Middle frontal gyrus (tissue), 1 donor: ENCODE results near the gene RPS3.
"Not testable (repeated sequence)": the region's sequence is repeated elsewhere in the genome, so short reads cannot be mapped to it uniquely, and the experiment has no call there.

Experiments
- DNase-seq: peaks from one replicate; pipeline ENCODE4 v3.0.0-alpha.2; 2015; ENCODE audit warnings: low spot score; ENCODE audit errors: extremely low spot score

Gene RPS3

DNA sequence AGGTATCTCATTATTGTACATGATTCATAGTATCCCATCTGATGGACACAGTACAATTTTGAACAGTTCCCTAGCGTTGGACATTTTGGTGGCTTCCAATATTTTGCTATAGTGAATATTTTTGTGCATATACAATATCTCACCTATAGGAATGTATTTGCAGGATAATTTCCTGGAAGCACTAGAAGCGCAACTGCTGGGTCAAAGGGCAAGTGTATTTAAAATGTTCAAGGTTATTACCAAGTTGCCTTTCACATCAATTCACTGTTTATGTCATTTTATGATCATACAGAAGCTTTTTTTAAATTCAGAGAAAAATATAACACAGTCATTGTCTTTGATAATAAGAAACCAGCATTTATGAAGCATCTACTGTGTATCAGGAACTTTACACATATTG lies 19.1 kb upstream of the RPS3 start:
- DNase-seq = no peak

DNA sequence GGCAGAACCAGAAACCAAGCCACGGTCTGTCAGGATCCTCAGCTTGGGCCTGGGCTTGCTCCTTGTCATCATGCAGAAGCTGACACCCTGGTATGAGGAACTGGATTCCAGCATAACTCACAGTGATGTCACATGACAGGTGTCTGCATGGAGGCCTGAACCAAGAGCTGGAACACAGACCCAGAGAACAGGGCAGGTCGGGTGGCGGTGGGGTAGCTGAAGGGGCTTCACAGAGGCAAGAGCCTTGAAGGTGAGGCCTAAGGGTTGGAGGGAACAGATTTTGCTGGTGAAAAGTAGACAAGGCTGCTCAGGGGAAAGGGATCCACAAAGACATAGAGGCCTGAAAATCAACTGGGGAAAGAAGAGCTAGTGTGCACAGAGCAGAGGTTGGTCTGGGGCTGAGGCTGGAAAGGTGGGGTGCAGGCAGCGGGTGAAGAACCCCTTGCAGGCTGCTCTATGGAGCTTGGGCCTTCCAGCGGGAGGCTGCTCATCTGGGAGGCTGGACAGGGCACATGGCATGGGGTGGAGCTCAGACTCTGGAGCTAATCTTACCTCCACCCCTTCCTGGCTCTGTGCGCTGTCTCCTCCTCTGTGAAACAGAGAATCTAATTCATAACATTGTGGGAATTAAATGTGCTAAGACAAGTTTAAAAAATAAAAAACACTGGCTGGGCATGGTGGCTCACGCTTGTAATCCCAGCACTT lies 18.4 kb upstream of the RPS3 start:
- no peak for DNase-seq

DNA sequence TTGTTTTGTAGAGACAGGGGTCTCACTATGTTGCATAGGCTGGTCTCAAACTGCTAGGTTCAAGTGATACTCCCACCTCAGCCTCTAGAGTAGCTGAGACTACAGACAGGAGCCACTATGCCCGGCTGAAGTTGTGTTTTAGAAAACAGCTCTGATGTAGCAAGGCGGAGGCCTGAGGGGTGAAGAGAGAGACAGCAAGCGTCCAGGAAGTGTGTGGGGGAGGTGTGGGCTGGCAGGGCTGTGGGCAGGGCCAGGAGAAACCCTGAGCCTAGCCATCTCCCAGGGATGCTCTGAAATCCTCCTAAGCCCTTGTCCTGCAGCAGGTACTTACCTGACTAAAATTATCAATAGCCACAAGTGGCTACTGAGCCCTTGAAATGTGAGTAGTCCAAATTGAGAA lies 16.1 kb upstream of the RPS3 start:
- DNase-seq = no peak

DNA sequence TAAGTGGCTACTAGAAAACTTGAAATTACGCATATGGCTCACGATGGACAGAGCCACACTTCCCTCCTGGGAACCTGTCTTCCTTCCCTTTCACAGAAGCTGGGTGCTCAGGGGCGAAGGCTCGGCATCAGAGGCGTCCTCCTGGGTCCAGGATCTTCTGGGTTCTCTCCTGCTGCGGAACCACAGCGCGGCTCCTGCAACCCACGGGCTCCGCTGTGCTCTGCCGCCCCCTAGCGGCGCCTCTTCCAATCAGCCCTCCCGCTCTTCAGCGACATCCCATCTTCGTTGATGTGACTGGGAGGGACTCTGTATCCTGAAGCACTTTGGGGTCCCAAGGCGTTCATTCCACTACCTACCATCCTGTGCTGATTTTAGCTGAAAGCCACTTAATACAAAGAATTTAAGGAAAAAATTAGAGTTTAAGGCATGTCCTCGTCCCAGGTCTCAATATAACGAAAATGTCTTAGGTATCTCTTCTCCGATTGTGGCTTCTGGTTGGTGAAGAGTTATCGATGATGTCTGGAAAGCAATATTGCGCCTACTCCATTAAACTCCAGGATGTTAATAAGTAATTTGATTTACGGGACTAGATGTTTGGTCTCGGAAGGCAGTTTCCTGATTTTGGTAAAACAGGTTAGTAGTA lies 14.8 kb upstream of the RPS3 start:
- DNase-seq = peak; percentile 77

DNA sequence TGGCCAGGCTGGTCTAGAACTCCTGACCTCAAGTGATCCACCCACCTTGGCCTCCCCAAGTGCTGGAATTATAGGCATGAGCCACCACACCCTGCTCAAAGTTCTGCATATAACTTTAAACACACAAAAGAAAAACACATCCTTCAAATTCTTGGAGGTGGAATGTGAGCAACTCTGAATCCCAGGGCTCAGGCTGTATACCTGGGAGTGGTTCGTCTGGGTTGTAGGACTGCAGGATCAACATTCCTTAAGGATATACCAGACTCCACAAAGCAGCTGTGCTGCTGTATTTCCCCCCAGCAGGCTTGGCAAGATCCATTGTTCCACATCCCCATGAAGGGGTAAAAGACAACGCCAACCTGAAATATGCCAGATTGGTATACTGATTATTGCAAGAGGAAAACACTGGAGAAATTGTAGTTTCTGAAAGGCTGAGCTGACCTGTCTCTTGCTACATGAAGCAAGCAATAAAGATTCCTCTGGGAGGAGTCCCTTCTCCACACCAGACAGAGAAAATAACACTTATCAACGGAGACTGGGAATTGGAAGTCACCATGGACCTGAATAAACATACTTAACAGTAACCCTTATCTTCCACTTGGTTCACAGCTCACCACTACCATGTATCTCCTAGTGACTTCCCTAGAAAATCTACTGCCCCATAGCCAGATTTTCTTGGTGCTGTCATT lies 12.2 kb upstream of the RPS3 start:
- no peak for DNase-seq

DNA sequence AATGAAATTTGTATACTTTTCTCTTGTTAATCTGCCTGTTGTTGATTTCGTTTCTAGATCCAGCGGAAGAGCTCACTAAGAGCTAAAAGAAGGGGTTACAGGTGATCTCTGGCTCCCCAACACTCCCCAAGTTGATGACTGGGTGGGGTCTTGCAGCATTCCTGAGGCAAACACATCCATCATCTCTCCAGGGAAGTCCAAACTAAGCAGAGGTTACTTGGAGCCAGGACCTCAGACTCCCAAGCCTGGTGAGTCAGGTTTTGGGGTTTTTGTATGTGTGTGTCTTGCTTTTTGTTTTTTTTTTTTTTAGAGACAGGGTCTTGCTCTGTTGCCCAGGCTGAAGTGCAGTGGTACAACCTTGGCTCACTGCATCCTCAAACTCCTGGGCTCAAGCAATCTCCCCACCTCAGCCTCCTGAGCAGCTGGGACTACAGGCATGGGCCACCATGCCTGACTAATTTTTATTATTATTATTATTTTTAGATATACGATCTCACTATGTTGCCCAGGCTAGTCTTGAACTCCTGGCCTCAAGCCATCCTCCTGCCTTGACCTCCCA lies 11.5 kb upstream of the RPS3 start:
- no peak for DNase-seq

DNA sequence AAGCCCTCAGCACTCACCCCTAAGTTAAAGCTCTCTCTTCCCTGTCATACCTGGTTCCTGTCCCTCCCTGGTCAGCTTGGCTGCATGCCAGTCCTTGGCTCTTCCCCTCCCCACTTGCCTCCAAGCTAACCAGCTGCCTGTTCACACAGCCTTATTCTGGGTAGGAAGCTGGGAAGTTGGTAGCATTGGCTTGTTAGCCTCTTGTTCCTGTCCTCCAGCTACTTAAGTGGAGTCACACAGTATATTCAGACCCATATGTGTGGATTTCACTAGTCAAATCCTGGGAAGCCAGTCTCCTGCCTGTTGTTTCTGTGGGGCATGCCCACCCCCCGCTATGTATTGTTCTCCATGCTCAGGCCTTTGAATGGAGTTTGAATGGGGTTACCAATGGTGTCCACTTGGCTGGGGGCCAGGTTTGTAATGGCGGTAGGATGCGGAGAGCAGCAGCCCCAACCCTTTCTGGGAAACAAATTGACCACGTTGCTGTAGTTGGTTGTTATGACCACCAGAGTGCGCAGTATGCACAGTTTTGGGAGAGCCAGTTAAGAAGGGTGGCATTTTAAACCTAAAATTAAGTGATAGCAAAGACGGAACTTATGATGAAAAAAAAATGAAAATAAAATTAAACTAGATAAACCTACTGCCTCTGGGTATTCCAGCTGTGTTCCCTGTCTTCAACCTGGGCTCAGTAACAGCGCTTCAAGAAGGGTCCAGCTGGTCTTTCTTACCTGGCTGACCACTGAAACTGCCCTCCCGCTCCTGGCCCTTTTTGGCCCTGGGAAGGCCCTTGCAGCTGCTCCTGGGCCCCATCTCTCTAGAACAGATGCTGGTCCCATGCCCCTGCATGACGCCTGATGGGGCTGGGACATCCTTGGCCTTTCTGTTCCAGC lies 10.7 kb upstream of the RPS3 start:
- DNase-seq = peak; percentile 78

DNA sequence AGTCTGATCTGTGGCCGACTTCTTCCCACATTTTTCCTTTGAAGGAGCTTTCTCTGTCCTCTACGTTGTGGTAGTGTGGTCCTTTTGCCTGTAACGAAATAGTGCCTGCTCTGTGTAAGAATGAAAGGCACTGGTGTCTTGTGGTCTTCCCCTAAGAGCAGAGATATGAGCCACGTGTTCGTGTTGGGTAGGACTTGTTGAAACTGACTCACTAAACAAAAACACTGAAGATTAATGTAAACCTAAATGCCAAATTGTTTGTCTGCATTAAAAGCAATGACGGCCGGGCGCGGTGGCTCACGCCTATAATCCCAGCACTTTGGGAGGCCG lies 10.1 kb upstream of the RPS3 start:
- no peak for DNase-seq

DNA sequence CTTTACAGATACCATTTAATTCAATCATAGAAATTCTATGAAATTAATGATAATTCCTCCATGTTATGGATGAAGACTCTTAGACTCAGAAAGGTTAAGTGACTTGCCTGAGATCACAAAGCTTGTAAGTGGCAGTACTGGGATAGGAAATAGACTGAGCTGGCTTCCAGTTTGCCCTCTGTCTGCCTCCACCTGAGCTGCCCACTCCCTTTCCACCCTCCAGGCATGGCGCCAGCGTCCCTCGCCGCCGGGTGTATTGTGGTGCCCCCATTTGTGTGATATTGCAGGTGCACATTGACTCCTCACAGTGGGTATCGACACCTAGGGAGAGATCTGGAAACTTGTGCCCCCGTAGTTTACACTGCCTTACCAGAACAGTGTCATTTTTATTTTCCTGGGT lies 9.4 kb upstream of the RPS3 start:
- no peak for DNase-seq

DNA sequence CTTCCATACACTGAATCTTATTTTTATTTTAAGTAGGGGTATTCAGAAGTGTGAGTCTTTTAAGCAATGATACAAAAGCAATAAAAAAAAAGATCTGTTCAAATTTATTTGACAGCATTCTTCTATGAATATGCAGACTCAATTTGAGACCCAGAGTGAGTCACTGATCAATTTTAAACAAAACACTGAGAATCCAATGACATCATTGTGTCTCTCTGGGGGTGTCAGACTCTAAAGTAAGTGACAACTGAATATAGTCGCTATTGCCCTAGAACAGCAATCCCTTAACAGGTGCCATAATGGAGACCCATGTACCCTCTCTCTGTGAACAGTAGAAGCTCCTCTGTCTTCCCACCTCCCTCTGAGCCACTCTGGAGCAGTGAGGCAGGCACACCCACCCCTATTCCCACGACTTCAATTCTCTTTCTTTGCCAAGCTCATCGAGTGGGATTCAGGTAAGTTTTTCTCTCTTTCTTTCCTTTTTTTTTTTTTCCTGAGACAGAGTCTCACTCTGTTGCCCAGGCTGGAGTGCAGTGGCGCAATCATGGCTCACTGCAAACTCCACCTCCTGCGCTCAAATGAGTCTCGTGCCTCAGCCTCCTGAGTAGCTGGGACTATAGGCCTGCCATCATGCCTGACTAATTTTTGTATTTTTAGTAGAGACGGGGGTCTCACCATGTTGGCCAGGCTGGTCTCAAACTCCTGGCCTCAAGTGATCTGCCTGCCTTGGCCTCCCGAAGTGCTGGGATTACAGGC lies 5.1 kb upstream of the RPS3 start:
- no peak for DNase-seq

DNA sequence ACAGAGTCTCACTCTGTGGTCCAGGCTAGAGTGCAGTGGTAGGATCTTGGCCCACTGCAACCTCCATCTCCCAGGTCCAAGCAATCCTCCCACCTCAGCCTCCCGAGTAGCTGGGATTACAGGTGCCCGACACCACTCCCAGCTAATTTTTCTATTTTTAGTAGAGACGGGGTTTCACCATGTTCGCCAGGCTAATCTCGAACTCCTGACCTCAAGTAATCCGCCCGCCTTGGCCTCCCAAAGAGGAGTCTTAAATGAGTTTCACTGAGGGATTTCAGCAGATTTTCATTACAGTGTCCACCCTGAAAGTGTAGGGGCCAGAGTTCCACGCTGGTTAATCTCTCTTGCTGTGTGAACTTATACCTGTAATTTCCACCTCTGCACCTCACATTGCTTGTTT lies 412 bp upstream of the RPS3 start:
- no peak for DNase-seq

DNA sequence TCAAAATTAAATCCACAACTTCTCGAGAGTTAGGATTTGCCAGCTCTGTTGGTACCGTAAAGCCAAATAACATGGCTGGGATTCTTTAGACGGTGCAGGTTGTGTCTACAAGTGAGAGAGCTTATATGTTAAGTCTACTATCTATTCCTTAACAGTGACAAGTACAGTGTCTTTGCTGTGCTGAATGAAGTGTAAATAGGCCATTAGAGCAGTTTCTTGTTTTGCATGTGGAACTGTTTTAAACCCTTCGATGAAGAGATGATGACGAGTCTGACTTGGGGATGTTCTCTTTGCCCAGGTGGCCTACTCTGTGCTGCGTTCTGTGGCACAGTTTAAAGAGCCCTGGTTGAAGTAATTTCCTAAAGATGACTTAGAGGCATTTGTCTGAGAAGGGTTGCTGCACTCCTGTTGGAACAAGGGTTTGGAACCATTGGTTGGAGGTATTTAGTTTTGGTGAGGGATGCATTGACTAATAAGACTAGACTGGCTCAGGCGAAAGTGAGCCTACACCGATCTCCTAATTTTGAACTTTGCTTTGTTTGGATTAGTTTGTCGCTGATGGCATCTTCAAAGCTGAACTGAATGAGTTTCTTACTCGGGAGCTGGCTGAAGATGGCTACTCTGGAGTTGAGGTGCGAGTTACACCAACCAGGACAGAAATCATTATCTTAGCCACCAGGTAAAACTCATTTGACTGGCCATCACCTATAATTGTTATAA lies 988 bp downstream of the RPS3 start:
- no peak for DNase-seq

DNA sequence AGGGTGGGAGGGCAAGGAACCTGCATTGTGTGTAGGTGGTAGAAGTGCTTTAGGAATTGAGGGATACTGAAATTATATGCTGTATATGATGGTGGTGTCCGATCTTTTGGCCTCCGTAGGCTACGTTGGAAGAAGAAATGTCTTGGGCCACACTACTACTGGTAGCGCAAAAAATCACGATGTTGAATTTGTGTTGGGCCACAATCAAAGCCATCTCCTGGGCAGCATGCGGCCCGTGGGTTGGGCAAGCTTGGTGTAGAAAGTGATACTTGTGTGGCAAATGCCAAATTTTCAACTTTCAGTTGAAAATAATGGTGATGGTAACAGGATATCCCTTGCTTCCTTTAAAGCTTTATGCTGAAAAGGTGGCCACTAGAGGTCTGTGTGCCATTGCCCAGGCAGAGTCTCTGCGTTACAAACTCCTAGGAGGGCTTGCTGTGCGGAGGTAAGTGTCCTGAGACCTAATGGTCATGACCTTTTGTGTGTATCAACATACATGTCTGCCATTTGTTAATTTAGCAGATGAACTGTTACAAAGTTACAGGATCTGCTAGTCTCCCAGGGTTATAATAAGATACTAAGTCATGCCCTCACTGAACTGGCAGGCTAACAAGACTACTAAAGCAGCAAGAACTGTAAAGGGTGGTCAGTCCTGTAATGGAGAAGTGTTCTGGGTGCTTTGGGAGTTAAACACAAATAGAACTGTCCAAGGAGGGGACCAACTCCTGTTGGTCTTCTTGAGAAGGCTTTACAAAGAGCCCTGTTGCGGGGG lies 2.9 kb downstream of the RPS3 start:
- DNase-seq = no peak

DNA sequence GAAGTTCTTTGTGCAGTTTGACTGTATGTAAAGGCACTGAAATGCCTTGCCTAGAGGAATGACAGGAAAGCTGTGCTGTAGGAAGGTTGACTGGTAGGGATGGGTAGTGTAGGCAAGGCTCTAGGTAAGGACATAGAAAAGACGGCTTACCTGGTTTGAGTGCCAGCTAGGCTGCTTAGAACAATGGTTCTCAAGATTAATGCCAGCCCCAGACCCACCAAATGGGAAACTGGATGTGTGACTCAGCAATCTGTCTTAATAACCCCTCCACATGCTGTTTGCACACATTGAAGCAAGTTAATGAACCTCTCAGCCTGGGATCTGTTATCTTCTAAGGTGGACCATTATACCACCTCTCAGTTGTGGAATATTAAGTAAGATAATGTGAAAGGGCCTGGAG lies 3.7 kb downstream of the RPS3 start:
- DNase-seq = no peak

DNA sequence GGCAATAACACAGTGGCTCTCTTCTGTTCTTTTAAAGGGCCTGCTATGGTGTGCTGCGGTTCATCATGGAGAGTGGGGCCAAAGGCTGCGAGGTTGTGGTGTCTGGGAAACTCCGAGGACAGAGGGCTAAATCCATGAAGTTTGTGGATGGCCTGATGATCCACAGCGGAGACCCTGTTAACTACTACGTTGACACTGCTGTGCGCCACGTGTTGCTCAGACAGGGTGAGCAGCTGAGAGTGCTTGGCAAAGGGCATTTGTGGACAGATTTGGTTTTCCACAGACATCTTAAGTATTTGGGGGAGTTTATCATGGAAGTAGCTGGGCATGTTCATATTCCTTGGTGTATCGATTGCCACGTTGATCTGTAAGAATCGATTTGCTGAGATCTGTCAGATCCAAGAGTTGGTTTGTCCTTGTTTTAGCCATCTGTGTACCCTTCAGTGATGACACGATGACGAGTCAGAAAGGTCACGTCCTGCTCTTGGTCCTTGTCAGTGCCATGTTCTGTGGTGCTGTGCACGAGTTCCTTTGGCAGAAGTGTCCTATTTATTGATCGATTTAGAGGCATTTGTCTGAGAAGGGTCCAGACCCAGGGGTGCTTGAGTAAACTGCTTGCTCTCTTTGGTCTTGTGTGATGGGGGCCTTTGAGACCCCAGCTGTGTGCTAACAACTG lies 4.8 kb downstream of the RPS3 start:
- DNase-seq = no peak

DNA sequence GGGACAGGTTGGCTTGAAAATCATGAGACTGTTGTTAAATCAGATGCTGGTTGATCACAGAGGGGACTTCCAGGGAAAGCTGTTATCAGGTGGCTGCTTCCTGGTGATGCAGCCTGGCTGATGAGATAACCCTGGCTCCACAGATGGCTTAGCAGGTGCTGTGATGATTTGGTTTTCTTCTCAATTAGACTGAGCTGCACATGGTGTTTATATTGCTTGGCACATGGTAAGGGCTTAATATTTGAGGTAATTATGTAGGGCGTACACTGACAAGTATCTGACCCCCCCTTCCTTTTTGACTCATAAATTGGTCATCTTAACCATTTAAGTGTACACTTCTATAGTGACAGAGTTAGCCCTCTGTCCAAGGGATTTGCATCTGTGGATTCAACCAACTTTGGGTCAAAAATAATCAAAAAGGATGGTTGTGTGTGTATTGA lies 7.0 kb downstream of the RPS3 start:
- DNase-seq = no peak

DNA sequence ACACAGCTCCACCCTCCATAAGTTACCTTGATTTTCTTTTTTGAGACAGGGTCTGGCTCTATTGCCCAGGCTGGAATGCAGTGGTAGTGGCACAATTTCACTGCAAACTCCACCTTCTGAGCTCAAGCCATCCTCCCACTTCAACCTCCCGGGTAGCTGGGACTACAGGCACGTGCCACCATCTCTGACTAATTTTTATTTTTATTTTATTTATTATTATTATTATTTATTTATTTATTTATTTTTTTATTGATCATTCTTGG lies 9.6 kb downstream of the RPS3 start:
- DNase-seq = no peak

DNA sequence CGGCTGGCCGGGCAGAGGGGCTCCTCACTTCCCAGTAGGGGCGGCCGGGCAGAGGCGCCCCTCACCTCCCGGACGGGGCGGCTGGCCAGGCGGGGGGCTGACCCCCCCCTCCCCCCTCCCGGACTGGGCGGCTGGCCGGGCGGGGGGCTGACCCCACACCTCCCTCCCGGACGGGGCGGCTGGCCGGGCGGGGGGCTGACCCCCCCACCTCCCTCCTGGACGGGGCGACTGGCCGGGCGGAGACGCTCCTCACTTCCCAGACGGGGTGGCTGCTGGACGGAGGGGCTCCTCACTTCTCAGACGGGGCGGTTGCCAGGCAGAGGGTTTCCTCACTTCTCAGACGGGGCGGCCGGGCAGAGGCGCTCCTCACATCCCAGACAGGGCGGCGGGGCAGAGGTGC lies 10.7 kb downstream of the RPS3 start:
- not testable (repeated sequence) for DNase-seq

DNA sequence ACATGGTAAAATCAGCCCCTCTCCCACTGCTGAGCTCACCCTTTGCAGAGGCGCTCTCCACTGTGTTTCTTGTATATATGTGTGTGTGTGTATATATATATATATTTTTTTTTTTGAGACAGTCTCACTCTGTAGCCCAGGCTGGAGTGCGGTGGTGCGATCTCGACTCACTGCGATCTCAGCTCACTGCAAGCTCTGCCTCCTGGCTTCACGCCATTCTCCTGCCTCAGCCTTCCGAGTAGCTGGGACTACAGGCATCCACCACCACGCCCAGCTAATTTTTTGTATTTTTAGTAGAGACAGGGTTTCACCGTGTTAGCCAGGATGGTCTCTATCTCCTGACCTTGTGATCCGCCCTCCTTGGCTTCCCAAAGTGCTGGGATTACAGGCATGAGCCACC lies 13.8 kb downstream of the RPS3 start:
- not testable (repeated sequence) for DNase-seq
